K562 (cell line): ENCODE results near the gene ADCYAP1R1.

Experiments used
- BCL6 ChIP-seq: fragments of 250-450 bp; sonication (Bioruptor Pico); IDR thresholded peaks from 2 replicates; pipeline ENCODE4 v1.4.0; 2020
- CREB1 ChIP-seq, 2 experiments: sonication (generic) in 1 of 2; formaldehyde crosslinking in 1 of 2; IDR thresholded peaks; 2 replicates each; pipeline versions ENCODE4 v1.6.1 to v1.8.0; 2012 to 2022; ENCODE audit warnings: inconsistent platforms in 1 of 2, mild to moderate bottlenecking in 1 of 2, missing genetic modification reagents in 1 of 2, moderate library complexity in 1 of 2
- TF ChIP-seq, protein P1 (sequence below), 3 experiments: IDR thresholded peaks in 2 of 3; conservative IDR thresholded peaks in 1 of 3; 2 replicates each; pipeline ENCODE4 v1.5.1; 2011 to 2012; ENCODE audit warnings: low read length in 3 of 3, mild to moderate bottlenecking in 3 of 3, control low read depth in 2 of 3, improper control_type of control experiment in 1 of 3, inconsistent platforms in 1 of 3, low read depth in 1 of 3, mixed read lengths in 1 of 3, moderate library complexity in 1 of 3; ENCODE audit not compliant: insufficient read depth in 2 of 3

DNA sequence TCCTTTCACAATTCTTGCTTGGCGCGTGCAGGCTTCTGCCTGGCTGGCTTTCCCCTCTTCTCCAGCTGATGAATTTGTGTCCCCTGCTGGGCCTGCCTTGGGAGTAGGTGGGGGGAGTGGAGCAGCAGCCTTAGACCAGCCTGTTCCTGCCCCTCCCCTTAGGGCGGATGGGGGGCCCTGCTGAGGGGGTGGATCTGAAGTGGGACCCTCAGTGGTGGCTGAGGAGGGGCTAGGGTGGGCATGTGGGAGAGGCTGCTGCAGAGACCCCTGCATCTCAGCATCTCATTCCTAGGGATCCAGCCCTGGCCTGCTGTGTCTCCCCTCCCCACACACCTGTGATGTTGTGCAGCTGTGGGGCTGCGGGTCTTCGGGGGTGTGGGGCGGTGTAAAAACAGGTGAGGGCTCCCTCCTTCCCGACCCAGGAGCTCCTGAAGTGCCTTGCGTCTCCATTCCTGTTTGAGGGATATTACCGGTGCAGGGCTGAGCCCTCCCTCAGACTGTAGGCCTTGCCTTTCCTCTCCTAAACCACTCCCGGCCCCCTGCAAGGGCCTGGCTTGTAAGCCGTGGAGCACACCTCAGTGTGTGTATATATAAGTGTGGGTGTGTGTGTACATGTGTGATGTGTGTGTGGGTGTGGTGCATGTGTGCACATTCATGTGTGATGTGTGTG, 24.7 kb downstream of the ADCYAP1R1 start:
- TF ChIP-seq, protein P1, sequence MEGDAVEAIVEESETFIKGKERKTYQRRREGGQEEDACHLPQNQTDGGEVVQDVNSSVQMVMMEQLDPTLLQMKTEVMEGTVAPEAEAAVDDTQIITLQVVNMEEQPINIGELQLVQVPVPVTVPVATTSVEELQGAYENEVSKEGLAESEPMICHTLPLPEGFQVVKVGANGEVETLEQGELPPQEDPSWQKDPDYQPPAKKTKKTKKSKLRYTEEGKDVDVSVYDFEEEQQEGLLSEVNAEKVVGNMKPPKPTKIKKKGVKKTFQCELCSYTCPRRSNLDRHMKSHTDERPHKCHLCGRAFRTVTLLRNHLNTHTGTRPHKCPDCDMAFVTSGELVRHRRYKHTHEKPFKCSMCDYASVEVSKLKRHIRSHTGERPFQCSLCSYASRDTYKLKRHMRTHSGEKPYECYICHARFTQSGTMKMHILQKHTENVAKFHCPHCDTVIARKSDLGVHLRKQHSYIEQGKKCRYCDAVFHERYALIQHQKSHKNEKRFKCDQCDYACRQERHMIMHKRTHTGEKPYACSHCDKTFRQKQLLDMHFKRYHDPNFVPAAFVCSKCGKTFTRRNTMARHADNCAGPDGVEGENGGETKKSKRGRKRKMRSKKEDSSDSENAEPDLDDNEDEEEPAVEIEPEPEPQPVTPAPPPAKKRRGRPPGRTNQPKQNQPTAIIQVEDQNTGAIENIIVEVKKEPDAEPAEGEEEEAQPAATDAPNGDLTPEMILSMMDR (IDR thresholded peaks at IDR 0.05 in 2 of 3, conservative IDR thresholded peaks at IDR 0.05 in 1 of 3; ENCODE audit: insufficient read depth in 2 of 3, low read depth in 1 of 3, low read length in 3 of 3), result no peak
- TF ChIP-seq CREB1 (IDR thresholded peaks at IDR 0.05) (no peak), CREB1 (CRISPR knock-in tag; IDR thresholded peaks at IDR 0.05) (no peak), BCL6 (CRISPR knock-in tag) (no peak)
